H1 (cell line): ENCODE measurements around the gene UCMA. TPM values are rescaled to one million over a fixed set of nuclear protein-coding genes. Genes with fewer than 3 reads are reported as not detected.

Experiments
- CEBPB ChIP-seq: IDR thresholded peaks from 2 replicates; pipeline ENCODE4 v1.6.1; 2012; ENCODE audit warnings: low read depth, low read length
- CHD7 ChIP-seq: fragments of 300-600 bp; sonication (generic); IDR thresholded peaks from 2 replicates; pipeline ENCODE4 v1.7.1; 2012; ENCODE audit warnings: low read length, moderate library complexity, mild to moderate bottlenecking, inconsistent platforms; ENCODE audit not compliant: insufficient replicate concordance
- NRF1 ChIP-seq: IDR thresholded peaks from 2 replicates; pipeline ENCODE4 v1.6.1; 2011; ENCODE audit warnings: mild to moderate bottlenecking, low read depth, low read length, improper control_type of control experiment
- PHF8 ChIP-seq: fragments of 200-600 bp; sonication (generic); conservative IDR thresholded peaks from 2 replicates; pipeline ENCODE4 v1.7.1; 2012; ENCODE audit warnings: low read depth, mild to moderate bottlenecking, inconsistent platforms, low read length, moderate library complexity
- SIN3A ChIP-seq, 2 experiments: IDR thresholded peaks in 1 of 2; conservative IDR thresholded peaks in 1 of 2; 2 replicates each; pipeline ENCODE4 v1.6.1; 2011 to 2012; ENCODE audit warnings: low read length in 2 of 2, improper control_type of control experiment in 1 of 2, low read depth in 1 of 2, mild to moderate bottlenecking in 1 of 2
- SIRT6 ChIP-seq: IDR thresholded peaks from one replicate; pipeline ENCODE4 v1.7.1; 2012; ENCODE audit warnings: low read length, inconsistent platforms
- USF2 ChIP-seq: IDR thresholded peaks from 2 replicates; pipeline ENCODE4 v1.6.1; 2011; ENCODE audit warnings: low read length, improper control_type of control experiment
- YY1 ChIP-seq: IDR thresholded peaks from 2 replicates; pipeline ENCODE4 v1.6.1; 2011; ENCODE audit warnings: low read depth, mild to moderate bottlenecking, low read length
- polyA plus RNA-seq, 7 experiments: library from polyadenylated mRNA; depleted of rRNA in 3 of 7; stranded (reverse) in 5 of 7; unstranded in 2 of 7; fragments of >200 nt in 5 of 7; fragments of 200-250 nt in 2 of 7; gene quantifications; 1 replicate in 5 of 7; 2 replicates in 1 of 7; 4 replicates in 1 of 7; pipeline versions ENCODE4 v1.2.1 to v1.2.3, GENCODE V29; 2011 to 2013; ENCODE audit warnings: missing spikeins in 2 of 7, mixed read lengths in 2 of 7
- total RNA-seq: library from RNA; stranded (reverse); fragmentation: NEBNext Ultra II Directional; extraction: Animal tissue kit (Norgen Biotek cat#: 25700); gene quantifications from 2 replicates; pipeline ENCODE4 v1.2.1, GENCODE V29; 2021

UCMA gene
- total and polyA plus RNA-seq, 2 of the 8 experiments (the other 6 are each of a cell fraction or from before 2014, with no cell fraction given) = 1.2 to 4.6 TPM

- TF ChIP-seq CHD7 (no peak), CEBPB (no peak), PHF8 (no peak), YY1 (no peak), SIRT6 (no peak), SIN3A (conservative IDR thresholded peaks at IDR 0.05 in 1 of 2, IDR thresholded peaks at IDR 0.05 in 1 of 2; ENCODE audit: low read depth in 1 of 2, low read length in 2 of 2) (no peak), NRF1 (no peak), USF2 (no peak)
Measured at GRCh38 chr10:13238271-13239077, 4.3 kb upstream of the UCMA start (continued).
